SHP77 (cell line): ENCODE results near the gene GAS7.

Source experiments
- DNase-seq, 2 experiments: peaks; one replicate each; lab custom pipeline; 2025; lab: John Stamatoyannopoulos, UW

The GAS7 gene

GRCh38 chr17:9981344-9981915, 217.0 kb downstream of the GAS7 start:
- no peak for DNase-seq

- DNase-seq = no peak
These were observed 218.9 kb downstream of the GAS7 start for GRCh38 chr17:9979463-9979995.

GRCh38 chr17:9977180-9977575, 221.2 kb downstream of the GAS7 start:
- no peak for DNase-seq

GRCh38 chr17:9976283-9977179, 221.9 kb downstream of the GAS7 start:
- no peak for DNase-seq

- no peak for DNase-seq
These were observed 223.7 kb downstream of the GAS7 start for GRCh38 chr17:9974448-9975381.

- DNase-seq = no peak
These were observed 224.5 kb downstream of the GAS7 start for GRCh38 chr17:9973669-9974447.

GRCh38 chr17:9971991-9972390, 226.4 kb downstream of the GAS7 start:
- no peak for DNase-seq

- DNase-seq = no peak
These were observed 229.0 kb downstream of the GAS7 start for GRCh38 chr17:9969301-9969935.

- DNase-seq = no peak
These were observed 229.5 kb downstream of the GAS7 start for GRCh38 chr17:9968881-9969280.

GRCh38 chr17:9968008-9968407, 230.4 kb downstream of the GAS7 start:
- DNase-seq = no peak

GRCh38 chr17:9959377-9959981, 238.9 kb downstream of the GAS7 start:
- DNase-seq = peak; percentile 15 to 16

- no peak for DNase-seq
These were observed 239.7 kb downstream of the GAS7 start for GRCh38 chr17:9958586-9959281.

- no peak for DNase-seq
These were observed 241.2 kb downstream of the GAS7 start for GRCh38 chr17:9957244-9957643.

GRCh38 chr17:9956474-9957131, 241.8 kb downstream of the GAS7 start:
- DNase-seq = no peak

GRCh38 chr17:9953492-9953891, 244.9 kb downstream of the GAS7 start:
- DNase-seq = no peak

- DNase-seq = no peak
These were observed 246.6 kb downstream of the GAS7 start for GRCh38 chr17:9951803-9952202.

- no peak for DNase-seq
These were observed 249.5 kb downstream of the GAS7 start for GRCh38 chr17:9948928-9949327.

GRCh38 chr17:9944704-9945103, 253.7 kb downstream of the GAS7 start:
- no peak for DNase-seq

- no peak for DNase-seq
These were observed 255.1 kb downstream of the GAS7 start for GRCh38 chr17:9943343-9943742.
